Measurements from ENCODE around the gene STRBP.

STRBP gene

DNA sequence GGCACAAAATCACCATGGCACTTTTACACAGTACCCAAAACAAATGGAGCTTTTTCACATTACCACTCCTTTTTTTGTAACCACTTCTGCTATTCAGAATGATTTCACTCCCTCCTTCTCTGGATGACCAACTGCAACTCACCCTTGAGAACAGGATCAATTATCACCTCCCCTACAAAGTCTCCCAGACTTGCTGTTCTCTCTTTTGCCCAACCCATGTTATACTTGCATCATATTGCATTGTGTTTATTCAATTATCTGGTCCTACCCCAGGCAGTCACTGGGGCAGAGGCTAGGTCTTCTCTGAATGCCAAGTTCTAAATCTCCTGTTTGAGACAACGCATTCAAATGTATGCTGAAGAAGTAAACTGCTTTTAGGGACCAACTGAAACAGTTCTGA lies 139.0 kb downstream of the STRBP start:
- no peak for DNase-seq (ENCODE audit: low spot score)

DNA sequence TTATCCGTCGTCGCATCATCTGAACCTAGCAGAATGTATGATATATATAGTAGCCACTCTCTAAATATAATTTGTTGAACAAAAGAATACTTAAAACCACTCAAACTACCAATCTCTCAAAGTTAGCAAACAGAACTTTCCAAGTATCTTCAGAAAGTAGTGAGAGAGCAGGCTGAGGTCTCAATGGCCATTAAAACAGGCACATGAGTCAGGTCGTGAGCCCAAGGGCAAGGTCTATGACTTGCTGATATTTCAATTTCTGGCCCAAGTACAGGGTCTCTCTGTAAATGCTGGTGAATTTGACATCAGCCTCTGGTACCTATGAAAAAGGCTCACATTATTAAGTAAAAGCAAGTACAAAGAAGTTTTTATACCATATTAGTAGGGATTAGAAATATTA lies 139.8 kb downstream of the STRBP start:
- DNase-seq (ENCODE audit: low spot score): no peak

DNA sequence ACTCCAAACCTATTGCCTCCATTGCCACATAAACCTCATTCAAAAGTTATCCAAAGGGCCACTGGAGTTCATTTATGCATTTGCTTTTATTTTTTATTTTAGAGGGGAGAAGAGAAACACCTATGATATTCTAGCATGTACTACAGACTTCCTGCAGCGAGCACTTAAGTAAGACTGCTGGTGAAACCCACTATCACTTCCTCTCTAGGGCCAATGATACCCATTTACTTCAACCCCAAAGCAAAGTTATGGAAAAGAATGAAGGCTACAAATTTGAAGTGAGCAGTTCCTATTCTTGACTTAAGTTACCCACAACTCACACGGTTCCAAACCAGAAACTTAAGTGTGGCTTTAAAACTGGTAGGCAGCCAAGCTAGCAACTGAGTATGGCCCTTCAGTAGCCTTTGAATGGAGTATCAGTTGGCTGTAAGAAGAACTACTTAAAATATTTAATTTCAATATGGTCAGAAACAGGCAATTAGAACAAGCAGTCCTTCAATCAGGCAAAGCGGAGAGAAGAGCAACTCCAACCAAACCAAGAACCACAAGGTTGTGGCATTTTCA lies 140.8 kb downstream of the STRBP start:
- DNase-seq (ENCODE audit: low spot score): no peak

DNA sequence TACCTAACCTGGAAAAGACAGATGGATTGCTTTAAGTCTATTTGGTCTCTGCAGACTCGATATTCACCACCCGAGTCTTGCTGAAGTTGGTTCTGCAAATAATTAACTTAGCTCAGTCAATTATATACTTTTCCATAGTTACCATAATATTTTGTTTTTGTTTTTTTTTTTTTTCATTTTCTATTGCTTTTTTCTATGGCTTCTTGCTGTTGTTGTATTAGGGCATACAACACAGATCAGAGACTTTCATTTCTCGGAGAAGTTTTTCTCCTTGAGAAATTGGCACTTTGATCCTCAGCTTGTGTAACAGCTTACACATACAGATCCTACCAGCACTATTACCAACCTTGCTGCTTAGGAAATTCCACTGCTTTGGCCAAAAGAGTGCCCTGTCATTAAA lies 146.9 kb downstream of the STRBP start:
- DNase-seq (ENCODE audit: low spot score): no peak

DNA sequence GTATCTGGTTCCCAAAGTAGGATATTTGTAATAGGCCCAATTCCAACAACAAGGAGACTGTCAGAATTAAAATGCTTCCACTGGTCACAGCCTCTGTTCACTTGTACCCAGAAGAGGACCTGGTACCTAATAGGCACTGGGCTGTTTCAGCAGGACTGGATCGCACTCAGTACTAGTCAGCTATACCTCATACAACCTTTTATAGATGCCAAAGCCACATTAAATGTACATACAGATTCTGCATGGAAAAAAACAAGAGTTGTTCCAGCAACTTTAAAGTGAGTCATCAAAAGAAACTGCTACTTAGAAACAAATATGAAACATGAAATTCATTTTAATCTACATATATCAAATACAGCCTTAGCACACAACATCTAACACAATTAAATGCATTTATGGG lies 147.4 kb downstream of the STRBP start:
- DNase-seq (ENCODE audit: low spot score): no peak

DNA sequence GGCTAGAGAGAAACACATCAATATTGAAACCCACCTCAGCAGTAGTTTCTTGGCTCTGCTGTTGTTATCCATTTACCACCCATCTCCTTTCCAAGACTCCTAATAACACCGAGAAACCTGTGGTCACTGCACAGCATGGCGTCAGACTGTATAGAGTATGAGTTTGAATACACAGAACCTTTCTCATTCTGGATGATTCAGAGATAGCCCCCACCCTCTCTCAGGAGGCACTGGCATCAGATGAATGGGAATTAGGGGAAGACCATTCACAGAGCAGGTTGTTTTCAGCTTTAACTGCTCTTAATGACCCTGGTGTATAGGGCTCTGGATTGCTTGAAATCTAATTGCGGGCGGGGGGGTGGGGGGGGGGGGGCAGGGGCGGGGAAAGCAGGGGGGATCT lies 148.3 kb downstream of the STRBP start:
- no peak for DNase-seq (ENCODE audit: low spot score)

DNA sequence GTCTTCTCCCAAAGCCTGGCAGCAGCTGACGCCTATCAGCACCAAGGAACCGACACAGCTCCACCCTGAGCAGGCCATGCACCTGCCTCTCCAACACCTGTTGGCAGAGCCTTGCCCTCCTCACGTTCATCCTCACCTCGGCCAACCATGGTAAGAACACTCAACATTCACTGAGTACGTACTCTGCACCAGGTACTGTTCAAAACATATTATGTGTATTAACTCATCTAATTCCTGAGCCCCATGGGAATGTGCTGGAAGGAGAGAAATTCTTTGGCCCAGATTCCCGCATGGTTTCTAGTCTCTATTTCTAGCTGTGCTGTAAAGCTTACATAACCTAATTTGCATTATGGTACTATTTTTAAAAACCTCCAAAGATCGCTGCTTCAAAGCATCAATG lies 148.8 kb downstream of the STRBP start:
- DNase-seq (ENCODE audit: low spot score): peak; percentile 57

DNA sequence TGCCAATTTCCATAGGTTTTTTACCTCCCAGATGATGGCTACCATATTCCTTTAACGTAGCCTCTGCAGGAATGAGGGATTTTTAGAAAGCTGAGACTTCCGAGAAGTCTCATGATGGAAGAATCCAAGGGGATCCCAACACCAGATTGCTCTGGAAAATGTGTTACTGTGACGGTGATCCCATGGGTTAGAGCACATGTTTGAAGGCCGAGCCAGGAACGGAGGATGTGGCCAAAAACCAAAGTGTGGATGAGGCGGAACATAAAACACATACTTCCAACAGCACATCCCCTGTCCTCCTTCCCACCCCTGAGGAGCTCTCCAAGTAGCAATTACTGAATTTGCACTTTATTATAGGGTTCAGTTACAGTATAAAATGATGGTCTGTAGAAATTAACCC lies 152.3 kb downstream of the STRBP start:
- no peak for DNase-seq (ENCODE audit: low spot score)

DNA sequence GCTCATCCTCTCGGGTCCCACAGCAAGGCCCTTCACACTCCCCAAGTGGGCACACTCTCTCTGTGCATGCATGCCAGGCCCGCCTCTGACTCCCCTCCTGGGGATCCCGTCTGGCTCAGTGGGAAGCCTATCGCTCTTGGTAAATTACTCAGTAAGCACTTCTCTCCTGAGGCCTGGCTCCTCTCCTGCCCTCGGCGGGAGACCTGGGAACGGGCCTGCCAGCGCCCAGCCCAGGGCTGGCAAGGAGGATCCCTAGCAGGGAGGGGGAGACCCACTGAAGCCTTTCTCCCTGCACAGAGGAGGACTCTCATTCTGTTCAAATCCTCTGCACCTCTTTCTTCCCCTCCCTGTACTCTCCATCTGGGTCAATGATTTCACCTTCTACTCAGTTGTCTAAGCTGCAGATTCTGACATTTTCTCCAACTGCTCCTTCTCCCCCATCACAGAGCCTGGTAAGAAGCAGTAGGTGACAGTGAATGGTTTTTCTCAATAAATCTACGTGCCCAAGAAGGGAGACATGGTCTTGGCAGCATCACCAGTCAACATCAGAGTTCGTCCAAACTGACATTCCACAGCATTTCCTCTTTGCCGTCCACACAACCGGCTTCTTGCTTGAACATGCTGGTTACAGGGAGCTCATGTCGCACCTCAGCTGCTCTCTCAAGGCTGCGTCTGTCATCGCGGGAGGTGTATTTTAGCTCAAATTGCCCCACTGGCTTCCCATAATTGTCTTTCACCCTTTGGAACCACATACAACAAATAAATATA lies 153.1 kb downstream of the STRBP start:
- no peak for DNase-seq (ENCODE audit: low spot score)

DNA sequence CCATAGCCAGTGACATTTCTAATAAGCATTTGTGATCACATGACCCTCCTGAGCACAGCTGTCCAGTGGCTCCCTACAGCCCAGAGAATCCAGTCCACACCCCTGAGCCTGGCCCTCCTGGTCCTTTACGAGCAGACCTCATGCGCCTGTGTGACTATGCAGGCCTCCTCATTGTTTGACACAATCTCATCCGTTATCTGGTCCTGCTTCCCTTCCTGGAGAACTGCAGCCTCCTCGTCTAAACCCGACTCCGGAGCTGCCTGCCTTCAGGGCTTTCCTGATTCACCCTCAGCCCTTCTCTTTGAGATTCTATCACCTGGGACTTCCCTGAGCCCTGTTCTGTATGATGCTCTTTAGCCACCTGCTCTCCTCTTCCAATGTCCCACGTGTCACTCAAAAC lies 155.2 kb downstream of the STRBP start:
- no peak for DNase-seq (ENCODE audit: low spot score)

DNA sequence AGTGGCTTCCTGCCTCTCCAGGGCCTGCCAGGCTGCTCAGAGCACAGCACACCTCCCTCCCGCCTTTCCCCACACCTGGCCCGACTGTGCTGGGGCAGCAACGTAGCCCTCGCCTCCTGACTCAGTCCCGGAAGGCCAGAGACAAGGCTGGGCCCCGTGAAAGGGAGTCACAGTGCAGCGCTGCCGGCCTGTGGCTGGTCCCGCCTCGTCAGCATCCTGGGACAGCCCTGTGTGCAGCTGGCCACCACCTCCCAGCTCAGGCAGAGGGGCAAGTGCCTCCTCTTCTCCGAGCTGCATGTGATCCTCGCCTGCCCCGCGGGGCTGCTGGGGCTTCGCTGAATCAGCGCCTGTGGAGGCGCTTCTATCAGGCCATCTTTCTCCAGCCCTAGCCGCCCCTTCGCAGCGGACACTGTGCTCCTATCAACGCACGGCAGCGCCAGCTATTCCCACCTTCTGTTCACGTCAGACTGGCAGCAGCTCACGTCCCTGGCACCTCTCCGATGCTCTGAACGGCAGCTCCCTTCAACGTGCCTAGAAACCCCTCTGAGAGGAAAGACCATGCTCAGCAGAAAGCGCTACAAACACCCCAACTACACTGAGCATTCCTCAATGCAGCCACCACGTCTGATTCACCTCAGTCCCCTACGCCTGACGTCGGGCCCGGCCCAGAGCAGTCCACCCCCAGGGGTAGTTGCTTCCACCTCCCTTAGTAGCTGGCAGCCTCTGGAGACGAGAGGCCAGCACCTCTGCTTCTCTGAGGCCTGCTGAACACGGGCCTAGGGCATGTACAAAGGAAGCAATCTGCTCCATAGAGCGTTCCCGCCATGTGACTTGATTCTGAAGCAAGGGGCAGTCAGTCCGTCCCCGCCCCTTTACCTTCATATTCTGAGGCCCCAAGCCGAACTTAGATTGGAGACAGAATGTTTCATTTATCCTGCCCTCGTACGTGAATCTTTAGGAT lies 156.1 kb downstream of the STRBP start:
- peak; percentile 57 for DNase-seq (ENCODE audit: low spot score)

DNA sequence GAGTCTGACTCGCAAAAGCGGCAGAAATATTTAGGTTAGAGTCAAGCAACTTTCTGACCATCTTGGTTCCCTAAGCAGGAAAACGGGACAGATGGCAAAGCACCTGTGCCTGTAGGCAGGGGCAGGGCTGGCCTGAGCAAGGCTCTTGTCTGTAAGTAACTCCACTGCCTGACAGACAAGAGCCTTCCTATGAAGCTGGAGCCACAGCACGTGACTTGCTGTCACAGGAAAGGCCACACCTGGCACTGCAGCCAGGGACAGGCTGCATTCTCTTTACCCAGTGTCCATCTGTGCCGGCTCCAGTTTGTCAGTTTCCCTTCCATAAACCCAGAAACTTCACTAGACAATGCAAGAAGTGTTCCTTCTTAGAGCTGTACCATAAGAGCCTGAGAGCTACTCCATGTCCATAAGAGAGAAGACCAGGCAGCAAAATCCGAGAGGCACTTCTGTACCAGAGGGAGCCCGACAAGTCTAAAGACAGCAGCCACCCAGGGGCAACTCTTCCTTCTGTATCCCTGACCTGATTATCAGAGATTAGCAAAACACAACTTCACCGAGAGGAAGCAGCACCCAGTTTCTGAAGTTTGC lies 156.9 kb downstream of the STRBP start:
- peak; percentile 83 for DNase-seq (ENCODE audit: low spot score)

DNA sequence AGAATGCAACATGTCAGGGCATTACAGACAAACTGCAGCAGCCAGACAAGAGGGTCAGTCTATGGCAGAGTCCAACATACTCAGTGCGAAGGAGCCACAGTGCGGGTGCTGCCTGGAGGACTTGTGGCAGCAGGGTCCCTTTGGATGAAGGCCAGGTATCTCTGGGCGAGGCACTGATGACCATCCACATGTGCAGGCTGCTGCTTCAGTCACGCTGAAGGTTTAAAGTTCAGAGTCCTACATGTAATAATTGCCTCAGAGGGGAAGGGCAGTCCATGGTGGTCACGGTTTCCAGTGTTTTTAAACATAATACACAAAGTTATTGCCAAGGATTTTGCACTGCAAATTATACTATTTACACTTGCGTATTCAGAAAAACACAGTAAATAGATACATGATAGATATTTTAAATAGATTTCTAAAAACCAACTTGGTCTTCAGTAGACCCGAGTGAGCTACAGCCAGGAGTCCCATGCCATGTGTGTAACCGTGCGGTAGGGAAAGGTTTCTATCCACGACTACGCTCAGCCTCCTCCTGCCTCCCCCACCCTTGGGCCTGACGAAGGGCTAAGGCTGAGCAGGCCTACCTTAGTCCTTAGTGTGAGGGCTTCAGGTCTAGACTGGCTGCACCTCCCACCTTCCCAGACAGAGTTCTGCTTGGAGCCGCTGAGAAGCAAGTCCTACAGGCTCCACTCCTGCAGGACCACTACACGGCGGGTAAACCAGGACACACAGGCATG lies 158.7 kb downstream of the STRBP start:
- DNase-seq (ENCODE audit: low spot score): no peak

DNA sequence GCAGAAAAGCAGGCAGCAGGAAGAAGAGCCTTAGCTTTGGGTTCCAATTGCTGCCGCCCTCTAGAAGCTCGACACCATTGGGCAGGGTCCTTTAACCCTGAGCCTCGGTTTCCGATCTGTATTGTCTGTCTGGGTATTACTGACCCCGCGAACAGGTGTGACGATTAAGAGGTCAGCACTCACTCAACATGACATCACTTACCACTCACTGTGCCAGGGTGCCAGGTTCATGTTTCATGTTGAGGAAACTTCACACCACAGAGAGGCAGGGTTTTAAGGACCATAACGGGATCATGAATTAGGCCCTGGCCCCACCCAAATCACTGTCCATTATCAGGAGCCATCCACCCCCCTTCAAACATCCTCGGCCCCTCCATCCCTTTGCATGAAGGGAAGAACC lies 159.4 kb downstream of the STRBP start:
- no peak for DNase-seq (ENCODE audit: low spot score)

DNA sequence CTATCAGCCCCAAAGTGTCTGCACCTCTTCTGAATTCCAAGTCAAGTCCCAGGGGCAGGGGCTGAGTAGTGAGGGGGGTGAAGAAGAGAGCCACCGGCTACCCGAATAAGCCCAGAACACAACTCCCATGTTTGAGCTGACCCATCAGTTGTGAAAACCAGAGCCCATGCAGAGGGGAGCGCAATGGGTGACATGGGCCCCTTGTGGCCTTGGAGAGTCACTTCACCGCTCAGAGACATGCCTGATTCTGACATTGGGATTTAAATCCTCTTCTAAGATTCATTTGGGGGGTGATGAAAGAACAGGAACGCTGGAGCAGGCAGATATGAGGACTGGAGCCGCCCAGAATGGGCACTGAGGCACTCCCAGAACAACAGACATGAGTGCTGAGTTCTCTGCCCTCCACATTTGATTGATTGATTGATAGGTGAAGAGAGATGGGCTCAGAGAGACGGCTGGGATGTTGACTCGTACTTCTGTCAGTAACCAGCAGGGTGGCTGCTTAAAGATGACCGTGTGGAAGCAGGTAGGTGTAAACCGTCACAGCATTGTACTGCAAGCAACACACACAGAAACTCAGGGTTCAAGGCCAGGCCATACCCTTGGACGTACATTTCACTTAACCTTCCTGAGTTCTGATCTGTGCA lies 160.6 kb downstream of the STRBP start:
- no peak for DNase-seq (ENCODE audit: low spot score)

DNA sequence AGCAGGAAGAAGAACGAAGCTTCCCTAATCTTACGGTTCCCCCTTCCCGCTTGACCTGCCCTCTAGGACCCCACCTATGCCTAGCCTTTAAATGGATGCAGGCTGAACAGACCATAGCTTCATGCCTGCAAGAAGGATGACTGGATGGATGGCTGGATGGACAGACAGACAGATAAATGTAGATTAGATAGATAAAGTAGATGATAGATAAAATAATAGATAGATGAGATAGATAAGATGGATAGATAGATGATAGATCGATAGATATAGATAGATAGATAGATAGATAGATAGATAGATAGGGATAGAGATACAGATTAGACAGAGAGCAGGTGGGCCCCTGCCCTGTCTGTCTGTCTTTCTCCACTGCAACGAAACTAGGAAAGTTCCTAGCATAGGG lies 162.9 kb downstream of the STRBP start:
- no peak for DNase-seq (ENCODE audit: low spot score)

DNA sequence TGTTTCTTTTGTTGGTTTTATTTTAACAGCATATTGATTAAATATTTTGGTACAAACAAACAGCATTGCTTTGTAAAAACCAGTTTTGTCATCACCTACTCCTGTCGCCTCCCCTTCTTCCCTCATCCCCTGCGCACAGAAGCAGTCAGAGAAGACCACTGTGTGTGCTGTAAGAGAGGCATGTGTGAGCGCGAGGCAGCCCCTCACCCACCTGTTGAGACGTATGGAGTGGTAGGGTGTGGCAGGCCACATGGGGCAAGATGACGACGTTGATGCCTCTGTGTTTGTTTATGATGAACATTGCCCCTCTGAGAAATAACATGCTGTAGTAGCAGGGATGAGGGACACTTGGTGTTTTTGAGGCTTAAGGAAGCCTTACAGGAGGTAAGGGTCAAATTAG lies 163.6 kb downstream of the STRBP start:
- no peak for DNase-seq (ENCODE audit: low spot score)

DNA sequence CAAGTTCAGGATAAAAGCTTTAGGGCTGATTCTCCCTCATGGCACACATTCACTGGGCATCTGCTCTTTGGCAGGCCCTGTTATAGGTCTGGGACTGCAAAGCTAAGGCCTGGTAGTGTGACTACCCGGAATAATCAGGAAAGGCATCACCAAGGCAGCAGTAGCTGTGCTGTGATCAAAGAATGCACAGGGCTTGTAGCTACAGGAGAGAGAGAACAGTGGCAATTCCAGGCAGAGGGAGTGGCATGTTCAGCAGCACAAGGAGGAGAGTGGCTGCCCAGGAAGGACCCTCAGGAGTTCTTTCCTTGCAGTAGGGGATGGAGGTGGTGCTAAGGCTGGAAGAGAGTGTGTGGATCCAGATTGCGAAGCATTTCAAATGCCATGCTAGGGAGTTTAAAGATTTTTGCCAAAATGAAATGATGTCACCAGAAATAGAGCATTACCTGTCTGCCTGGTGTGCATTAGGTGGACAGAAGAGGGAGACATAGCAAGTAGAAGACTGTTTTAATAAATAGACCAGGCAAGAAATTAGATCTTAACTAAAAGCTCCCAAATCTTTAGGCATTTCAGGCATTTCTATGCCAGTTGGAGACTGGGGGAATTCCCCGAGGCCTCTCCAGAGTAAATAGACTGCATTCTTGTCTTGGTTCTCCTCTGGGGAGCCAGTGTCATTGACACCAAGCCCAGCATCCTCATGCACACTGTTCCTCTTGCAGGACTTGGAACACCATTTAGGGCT lies 165.8 kb downstream of the STRBP start:
- peak; percentile 28 for DNase-seq (ENCODE audit: low spot score)

DNA sequence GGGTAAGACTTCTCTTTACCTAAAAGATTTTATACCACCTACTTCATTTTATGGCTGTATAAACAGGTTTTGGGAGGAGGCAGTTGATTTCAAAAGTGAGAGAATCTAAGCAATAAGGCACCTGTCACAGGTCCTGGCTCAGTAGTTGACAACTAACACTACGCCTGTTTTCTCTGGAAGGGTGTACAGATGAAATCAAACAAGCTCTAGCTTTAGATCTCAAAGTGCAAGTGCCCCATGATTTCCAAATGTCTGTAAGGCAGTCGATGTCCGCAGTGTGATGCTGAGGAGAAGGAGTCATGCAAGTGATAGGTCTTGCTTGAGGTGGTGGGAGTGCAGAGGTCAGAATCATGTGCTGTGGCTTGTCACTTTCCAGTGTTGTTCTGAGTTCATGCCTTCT lies 168.8 kb downstream of the STRBP start:
- DNase-seq (ENCODE audit: low spot score): no peak

DNA sequence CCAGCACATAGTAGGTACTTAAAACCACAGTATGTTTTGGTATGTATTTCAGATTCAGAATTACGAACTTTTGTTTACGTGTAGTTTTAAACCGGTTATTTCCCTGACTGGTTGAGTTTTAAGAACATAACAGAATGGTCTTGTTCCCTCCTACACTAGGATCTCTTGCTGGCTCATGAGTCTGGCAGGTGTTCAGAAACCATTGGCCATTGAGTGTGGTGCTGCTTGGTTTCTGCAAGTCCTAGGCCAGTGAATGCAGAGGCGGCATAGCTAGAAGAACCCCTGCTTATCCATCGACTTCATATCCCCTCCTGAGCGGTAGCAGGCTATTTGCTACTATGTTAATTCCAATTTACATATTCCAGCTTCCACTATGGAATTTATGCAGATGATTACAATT lies 169.3 kb downstream of the STRBP start:
- DNase-seq (ENCODE audit: low spot score): no peak

DNA sequence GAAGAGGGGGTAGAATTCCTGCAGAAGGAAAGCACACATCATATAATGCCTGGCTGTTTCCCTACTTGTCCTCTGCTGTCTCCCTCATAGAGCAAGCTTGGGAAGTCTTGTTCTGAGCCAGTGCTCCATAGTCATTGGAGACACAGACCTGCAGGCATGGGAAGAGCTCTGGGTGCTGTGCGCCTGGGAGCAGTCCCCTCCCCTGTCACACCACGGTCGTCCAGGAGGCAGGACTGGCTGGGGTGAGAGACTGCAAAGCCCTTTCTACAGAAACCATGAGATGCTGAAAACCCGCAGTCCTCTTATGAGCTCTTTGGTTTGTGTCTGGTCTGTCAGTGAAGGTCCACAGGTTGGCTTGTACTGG lies 170.3 kb downstream of the STRBP start:
- no peak for DNase-seq (ENCODE audit: low spot score)

All from cerebellar cortex (tissue), 1 donor.